HepG2 (cell line): ENCODE data around the gene HHIPL1. TPM values are rescaled to one million over a fixed set of nuclear protein-coding genes. Genes with fewer than 3 reads are reported as not detected.

ENCODE experiments used
- AFF4 ChIP-seq: sonication (generic); formaldehyde crosslinking; IDR thresholded peaks from 2 replicates; pipeline ENCODE4 v1.4.0; 2020; ENCODE audit warnings: missing genetic modification reagents
- CREB1 ChIP-seq, 2 experiments: fragments of 450-650 bp in 1 of 2; IDR thresholded peaks; 2 replicates each; pipeline ENCODE4 v1.6.1; 2016 to 2017; ENCODE audit warnings: control low read depth in 1 of 2, mild to moderate bottlenecking in 1 of 2, missing compliant biosample characterization in 1 of 2, missing genetic modification characterization in 1 of 2
- DMAP1 ChIP-seq: IDR thresholded peaks from 2 replicates; pipeline ENCODE4 v1.6.1; 2016
- GFI1 ChIP-seq: sonication (generic); formaldehyde crosslinking; IDR thresholded peaks from 2 replicates; pipeline ENCODE4 v1.5.0; 2020; ENCODE audit warnings: missing genetic modification reagents, mild to moderate bottlenecking, borderline replicate concordance
- HNF1A ChIP-seq, 2 experiments: sonication (generic) in 1 of 2; formaldehyde crosslinking in 1 of 2; IDR thresholded peaks; 2 replicates each; pipeline versions ENCODE4 v1.4.0 to v1.6.1; 2016 to 2020; ENCODE audit warnings: borderline replicate concordance in 1 of 2, low read depth in 1 of 2, mild to moderate bottlenecking in 1 of 2, missing genetic modification reagents in 1 of 2
- KDM5A ChIP-seq: fragments of 200-600 bp; sonication (generic); IDR thresholded peaks from 2 replicates; pipeline ENCODE4 v1.7.0; 2018; ENCODE audit warnings: antibody characterized with exemption, mild to moderate bottlenecking, low read length, borderline replicate concordance
- KDM6A ChIP-seq: IDR thresholded peaks from 2 replicates; pipeline ENCODE4 v1.6.1; 2016; ENCODE audit warnings: low read depth
- MAX ChIP-seq: IDR thresholded peaks from 2 replicates; pipeline ENCODE4 v1.6.1; 2012; ENCODE audit warnings: inconsistent platforms
- NFYC ChIP-seq: IDR thresholded peaks from 2 replicates; pipeline ENCODE4 v1.6.1; 2016; ENCODE audit warnings: missing genetic modification reagents, missing compliant biosample characterization
- PITX1 ChIP-seq: sonication (generic); formaldehyde crosslinking; IDR thresholded peaks from 2 replicates; pipeline ENCODE4 v1.5.1; 2020; ENCODE audit warnings: mild to moderate bottlenecking, missing genetic modification reagents
- RBAK ChIP-seq: sonication (generic); formaldehyde crosslinking; IDR thresholded peaks from 2 replicates; pipeline ENCODE4 v1.5.1; 2020; ENCODE audit warnings: mild to moderate bottlenecking, missing genetic modification reagents
- REPIN1 ChIP-seq: sonication (generic); formaldehyde crosslinking; IDR thresholded peaks from 2 replicates; pipeline ENCODE4 v1.8.0; 2022; ENCODE audit warnings: missing genetic modification reagents, low read depth, mild to moderate bottlenecking, borderline replicate concordance
- SNRNP70 ChIP-seq: fragments of 200-400 bp; formaldehyde crosslinking; IDR thresholded peaks from 2 replicates; pipeline ENCODE4 v1.6.1; 2017; ENCODE audit warnings: mild to moderate bottlenecking, low read depth, low read length, moderate library complexity
- STAT5B ChIP-seq: sonication (generic); formaldehyde crosslinking; IDR thresholded peaks from 2 replicates; pipeline ENCODE4 v1.4.0; 2020; ENCODE audit warnings: missing genetic modification reagents
- THAP8 ChIP-seq: sonication (generic); formaldehyde crosslinking; IDR thresholded peaks from 2 replicates; pipeline ENCODE4 v1.5.1; 2020; ENCODE audit warnings: missing genetic modification reagents, mild to moderate bottlenecking, borderline replicate concordance
- ZBTB33 ChIP-seq: sonication (generic); formaldehyde crosslinking; IDR thresholded peaks from 2 replicates; pipeline ENCODE4 v1.4.0; 2020; ENCODE audit warnings: missing genetic modification reagents
- ZNF460 ChIP-seq: sonication (generic); formaldehyde crosslinking; IDR thresholded peaks from 2 replicates; pipeline ENCODE4 v1.5.1; 2020; ENCODE audit warnings: missing genetic modification reagents, mild to moderate bottlenecking, borderline replicate concordance
- ZNF484 ChIP-seq: sonication (generic); formaldehyde crosslinking; IDR thresholded peaks from 2 replicates; pipeline ENCODE4 v1.5.1; 2020; ENCODE audit warnings: mild to moderate bottlenecking, low read depth, missing genetic modification reagents, borderline replicate concordance
- ZNF724P ChIP-seq: sonication (generic); formaldehyde crosslinking; IDR thresholded peaks from 2 replicates; pipeline ENCODE4 v1.8.0; 2022; ENCODE audit warnings: missing genetic modification reagents, borderline replicate concordance
- polyA plus RNA-seq, 8 experiments: library from polyadenylated mRNA; depleted of rRNA in 3 of 8; stranded (reverse) in 7 of 8; unstranded in 1 of 8; fragments of >200 nt; fragmentation: Illumina TruSeq in 4 of 8; extraction: Trizol in 4 of 8; gene quantifications; 2 replicates each; pipeline versions ENCODE4 v1.2.1 to v1.2.3, GENCODE V29; 2011 to 2016; ENCODE audit warnings: low read depth in 4 of 8, missing spikeins in 1 of 8, mixed read lengths in 1 of 8; ENCODE audit not compliant: insufficient read depth in 1 of 8
- total RNA-seq, 5 experiments: library from RNA; depleted of rRNA; stranded (reverse); fragments of >200 nt; fragmentation: Illumina TruSeq; extraction: Trizol; gene quantifications; 2 replicates each; pipeline ENCODE4 v1.2.3, GENCODE V29; 2016; ENCODE audit warnings: low read depth in 1 of 5

The HHIPL1 gene
- total and polyA plus RNA-seq, 2 of the 13 experiments (the other 11 are each of a cell fraction or from before 2014, with no cell fraction given), result not detected

- TF ChIP-seq THAP8 (no peak), REPIN1 (CRISPR knock-in tag) (0 out of 2 replicates have a peak, but pooled peaks have one; percentile 31), ZNF460 (no peak), DMAP1 (peak; percentile 43; the same call in 1 of the 2 replicates), CREB1 (IDR thresholded peaks at IDR 0.05) (no peak), CREB1 (CRISPR knock-in tag; IDR thresholded peaks at IDR 0.05) (no peak), KDM6A (CRISPR knock-in tag) (peak; percentile 64), HNF1A (IDR thresholded peaks at IDR 0.05; ENCODE audit: low read depth) (no peak), HNF1A (CRISPR knock-in tag; IDR thresholded peaks at IDR 0.05; ENCODE audit: borderline replicate concordance) (peak; percentile 53; the same call in 1 of the 2 replicates), SNRNP70 (no peak), NFYC (CRISPR knock-in tag) (no peak), AFF4 (no peak), ZBTB33 (CRISPR knock-in tag) (0 out of 2 replicates have a peak, but pooled peaks have one; percentile 20), KDM5A (no peak), MAX (0 out of 2 replicates have a peak, but pooled peaks have one; percentile 39), PITX1 (CRISPR knock-in tag) (peak; percentile 65; the same call in 1 of the 2 replicates), ZNF724P (no peak), STAT5B (no peak), GFI1 (CRISPR knock-in tag) (no peak), ZNF484 (CRISPR knock-in tag) (no peak), RBAK (CRISPR knock-in tag) (no peak)
Observed at GRCh38 chr14:99598774-99599173, 46.2 kb upstream of the HHIPL1 start (continued).
